ENCODE results near the gene FAM107B. TPM values are rescaled to one million over a fixed set of nuclear protein-coding genes. Genes with fewer than 3 reads are reported as not detected.
A peak's percentile ranks its signal among the peaks of the same experiment; 100 is the strongest.

FAM107B gene
- total and polyA plus RNA-seq, 10 of the 15 experiments (the other 5 are each of a cell fraction or from before 2014, with no cell fraction given), result 22.9 to 162 (median 86.6) TPM

- 67% methylated on average over 3 of the region's 3 CpGs for WGBS (ENCODE audit: insufficient coverage, insufficient replicate concordance, low lambda C conversion rate, missing lambda C conversion rate)
- no peaks in the 10 kb centered on the region for H3K36me3 ChIP-seq (ENCODE audit: control insufficient read depth in 2 of 2, insufficient read depth in 2 of 2, low read length in 1 of 2)
- H3K4me2 ChIP-seq (ENCODE audit: control insufficient read depth, insufficient read depth), result no peak overlapping the region
- ChIA-PET RAD21 (ENCODE audit: unreplicated experiment) (no interaction called here), CTCF (no interaction called here), POLR2A (no interaction called here), SMC1A (ENCODE audit: uncharacterized antibody, unreplicated experiment) (no interaction called here)
- no peaks in the 10 kb centered on the region for H3K9me3 ChIP-seq (replicated peaks; ENCODE audit: control insufficient read depth, insufficient read depth, low read length)
- no peaks in the 10 kb centered on the region for H3K27me3 ChIP-seq (replicated peaks in 1 of 2; ENCODE audit: control insufficient read depth in 2 of 2, insufficient read depth in 2 of 2, low read length in 1 of 2)
- no peaks in the 10 kb centered on the region for H3K79me2 ChIP-seq (ENCODE audit: control insufficient read depth, insufficient read depth, low read length)
- TF ChIP-seq TCF12 (IDR thresholded peaks at IDR 0.05; ENCODE audit: low read depth, low read length) (no peak), YY1 (IDR thresholded peaks at IDR 0.05; ENCODE audit: low read depth, low read length) (no peak), NBN (IDR thresholded peaks at IDR 0.05) (no peak), RCOR1 (conservative IDR thresholded peaks at IDR 0.05; ENCODE audit: low read depth, low read length) (no peak), E2F4 (IDR thresholded peaks at IDR 0.05; ENCODE audit: low read depth, low read length) (no peak), ESRRA (IDR thresholded peaks at IDR 0.05; ENCODE audit: low read length) (no peak), CBX5 (IDR thresholded peaks at IDR 0.05; ENCODE audit: low read depth) (no peak), HDAC2 (IDR thresholded peaks at IDR 0.05) (no peak), SUPT20H (IDR thresholded peaks at IDR 0.05; ENCODE audit: borderline replicate concordance, control insufficient read depth, low read depth, low read length) (no peak), MYB (IDR thresholded peaks at IDR 0.05; ENCODE audit: borderline replicate concordance, low read depth, low read length) (no peak)
- in situ Hi-C loops (cut with MboI), result no loop called here
- H3K4me1 ChIP-seq (ENCODE audit: control insufficient read depth, insufficient read depth, low read length), result no peaks in the 10 kb centered on the region
- BruUV-seq (replicated peaks), result no TSS peak
- FAIRE-seq (no peak), DNase-seq (ENCODE audit: low read depth, low spot score) (no peak), ATAC-seq (peak; percentile 51)
- no peaks in the 10 kb centered on the region for H4K20me1 ChIP-seq (ENCODE audit: control insufficient read depth, insufficient read depth)
- H3K9ac ChIP-seq (ENCODE audit: control insufficient read depth, insufficient read depth, low read length), result no peak overlapping the region
- intact Hi-C loops (cut with micrococcal nuclease; ENCODE audit: unreplicated experiment), result no loop called here
- H2AFZ ChIP-seq (ENCODE audit: control insufficient read depth, low read depth, low read length), result no peak overlapping the region
- no peak overlapping the region for H3K4me3 ChIP-seq
- H3K27ac ChIP-seq (ENCODE audit: control insufficient read depth, insufficient read depth), result no peak overlapping the region
Observed at GRCh38 chr10:14812271-14812670, 37.6 kb upstream of the FAM107B start.

Data from GM12878 (cell line).